ENCODE measurements around the gene SLC39A3. TPM values are rescaled to one million over a fixed set of nuclear protein-coding genes. Genes with fewer than 3 reads are reported as not detected.
A peak's percentile ranks its signal among the peaks of the same experiment; 100 is the strongest.

Gene SLC39A3
- total and polyA plus RNA-seq, 8 donors = 18.3 to 33.6 (median 22.8) TPM

GRCh38 chr19:2780284-2780683 is 40.5 kb upstream of the SLC39A3 start:
- H3K36me3 ChIP-seq = peaks cover 0 to 13% of the 10 kb centered on the region in 2 donors
- no peak for DNase-seq
- peaks cover 21 to 57% of the 10 kb centered on the region in 2 donors for H3K4me1 ChIP-seq
- no peaks in the 10 kb centered on the region for H3K27me3 ChIP-seq
- intact Hi-C loops (cut with DNase I) = no loop called here
- no peak for ATAC-seq
- no peak overlapping the region for H3K27ac ChIP-seq
- H3K4me3 ChIP-seq = no peak overlapping the region
- H3K9me3 ChIP-seq = no peaks in the 10 kb centered on the region
- no peak for TF ChIP-seq CTCF (IDR thresholded peaks at IDR 0.05)

GRCh38 chr19:2779121-2779740 is 39.4 kb upstream of the SLC39A3 start:
- ATAC-seq (no peak), DNase-seq (no peak)
- Histone ChIP-seq H3K9me3 (no peaks in the 10 kb centered on the region), H3K4me3 (no peak overlapping the region), H3K27ac (no peak overlapping the region), H3K27me3 (no peaks in the 10 kb centered on the region), H3K4me1 (peaks cover 14 to 58% of the 10 kb centered on the region in 2 donors), H3K36me3 (peaks cover 0 to 13% of the 10 kb centered on the region in 2 donors)
- no peak for TF ChIP-seq CTCF (IDR thresholded peaks at IDR 0.05)
- intact Hi-C loops (cut with DNase I) = no loop called here

GRCh38 chr19:2777952-2778683 is 38.3 kb upstream of the SLC39A3 start:
- Histone ChIP-seq H3K4me3 (no peak overlapping the region), H3K36me3 (peaks cover 0 to 13% of the 10 kb centered on the region in 2 donors), H3K9me3 (no peaks in the 10 kb centered on the region), H3K27me3 (no peaks in the 10 kb centered on the region), H3K27ac (no peak overlapping the region), H3K4me1 (peaks cover 14 to 54% of the 10 kb centered on the region in 2 donors)
- no peak for TF ChIP-seq CTCF (IDR thresholded peaks at IDR 0.05)
- intact Hi-C loops (cut with DNase I) = no loop called here
- DNase-seq = no peak
- no peak for ATAC-seq

- intact Hi-C loops (cut with DNase I) = no loop called here
- Histone ChIP-seq H3K4me3 (peak overlapping the region in 1 of 2 donors; percentile 21), H3K36me3 (peaks cover 0 to 17% of the 10 kb centered on the region in 2 donors), H3K4me1 (peaks cover 0 to 38% of the 10 kb centered on the region in 2 donors), H3K9me3 (no peaks in the 10 kb centered on the region), H3K27me3 (no peaks in the 10 kb centered on the region), H3K27ac (peak overlapping the region; percentile 76 to 82)
- peak in 2 of 4 donors; percentile 72 to 81 for DNase-seq
- peak; percentile 51 for ATAC-seq
- no peak for TF ChIP-seq CTCF (IDR thresholded peaks at IDR 0.05)
Observed at GRCh38 chr19:2775556-2776430, 36.0 kb upstream of the SLC39A3 start.

Measured in left lung (tissue), 10 donors.